ENCODE data around the gene EXOC6B. TPM values are rescaled to one million over a fixed set of nuclear protein-coding genes. Genes with fewer than 3 reads are reported as not detected.

Gene EXOC6B
- total RNA-seq, 1 donor from 2014 or later = 16.9 TPM

GRCh38 chr2:72141881-72142451 is 683.9 kb downstream of the EXOC6B start:
- intact Hi-C loops (cut with micrococcal nuclease) = loop anchor here (10.0 kb wide), 1 partner anchor 1247 kb away; no protein-coding TSS in a partner anchor

- intact Hi-C loops (cut with micrococcal nuclease) = loop anchor here (10.0 kb wide), 1 partner anchor 1246 kb away; no protein-coding TSS in a partner anchor
Observed at GRCh38 chr2:72141032-72141645, 684.7 kb downstream of the EXOC6B start.

- intact Hi-C loops (cut with micrococcal nuclease) = loop anchor here (10.0 kb wide), 1 partner anchor 1246 kb away; no protein-coding TSS in a partner anchor
Observed at GRCh38 chr2:72140621-72140960, 685.2 kb downstream of the EXOC6B start.

- intact Hi-C loops (cut with micrococcal nuclease) = loop anchor here (5.0 to 10.0 kb wide), 3 partner anchors 593 to 1245 kb away; no protein-coding TSS in a partner anchor
Observed at GRCh38 chr2:72139874-72140620, 685.8 kb downstream of the EXOC6B start.

- intact Hi-C loops (cut with micrococcal nuclease) = loop anchor here (5.0 kb wide), 2 partner anchors 592 to 608 kb away; no protein-coding TSS in a partner anchor
Observed at GRCh38 chr2:72139471-72139873, 686.4 kb downstream of the EXOC6B start.

- intact Hi-C loops (cut with micrococcal nuclease) = loop anchor here (5.0 kb wide), 2 partner anchors 592 to 608 kb away; no protein-coding TSS in a partner anchor
Observed at GRCh38 chr2:72138921-72139381, 686.9 kb downstream of the EXOC6B start.

GRCh38 chr2:72138011-72138881 is 687.6 kb downstream of the EXOC6B start:
- intact Hi-C loops (cut with micrococcal nuclease) = loop anchor here (5.0 kb wide), 2 partner anchors 591 to 609 kb away; no protein-coding TSS in a partner anchor

- intact Hi-C loops (cut with micrococcal nuclease) = loop anchor here (5.0 kb wide), 2 partner anchors 590 to 610 kb away; no protein-coding TSS in a partner anchor
Observed at GRCh38 chr2:72137498-72138010, 688.3 kb downstream of the EXOC6B start.

DNA sequence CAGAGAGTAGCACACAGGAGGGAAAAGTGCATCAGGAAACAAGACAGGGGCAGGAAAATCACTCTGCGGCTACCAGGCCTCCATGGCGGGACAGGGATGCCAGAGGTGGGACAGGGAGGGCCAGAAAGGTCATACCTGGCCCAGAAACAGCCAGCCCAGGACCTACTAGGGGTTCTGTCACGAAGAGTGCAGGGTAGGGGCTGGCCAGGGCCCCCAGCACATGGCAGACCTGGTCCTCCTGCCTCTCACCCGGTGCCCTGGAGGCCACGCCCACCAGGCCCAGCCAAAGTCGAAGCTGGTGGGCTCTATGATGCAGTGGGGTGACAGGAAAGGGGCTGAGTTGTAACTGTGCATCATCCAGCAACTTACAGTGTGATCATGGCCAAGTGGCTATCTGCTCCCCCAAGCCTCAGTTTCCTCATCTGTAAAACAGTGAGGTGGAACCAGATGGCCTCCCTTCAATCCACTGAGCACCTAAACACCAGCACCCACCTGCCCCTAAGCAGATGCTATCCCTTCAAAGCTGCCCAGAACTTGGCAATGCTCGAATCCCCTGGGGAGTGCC is 688.8 kb downstream of the EXOC6B start:
- intact Hi-C loops (cut with micrococcal nuclease) = loop anchor here (5.0 kb wide), 2 partner anchors 590 to 610 kb away; no protein-coding TSS in a partner anchor

GRCh38 chr2:72136331-72136730 is 689.5 kb downstream of the EXOC6B start:
- intact Hi-C loops (cut with micrococcal nuclease) = loop anchor here (5.0 kb wide), 2 partner anchors 589 to 611 kb away; no protein-coding TSS in a partner anchor

DNA sequence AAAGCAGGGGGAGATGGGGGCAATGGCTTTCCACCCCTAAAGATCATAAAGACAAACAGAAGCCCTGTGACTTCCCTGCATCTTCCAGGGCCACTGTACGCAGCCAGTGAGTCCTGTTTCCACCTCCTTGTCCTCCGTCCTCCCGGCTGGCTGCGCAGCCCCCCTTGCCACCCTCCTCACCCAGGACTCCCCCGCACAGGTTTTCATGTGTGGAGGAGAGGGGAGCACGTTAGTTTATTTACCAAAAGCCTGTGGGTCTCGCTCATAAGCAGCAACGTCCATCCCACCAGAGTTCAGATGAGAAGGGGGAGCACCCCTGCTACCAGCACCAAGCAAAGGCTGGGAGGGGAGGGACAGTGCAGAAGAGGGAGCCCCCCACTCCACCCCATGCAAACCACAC is 689.9 kb downstream of the EXOC6B start:
- intact Hi-C loops (cut with micrococcal nuclease) = loop anchor here (5.0 kb wide), 2 partner anchors 589 to 611 kb away; no protein-coding TSS in a partner anchor

DNA sequence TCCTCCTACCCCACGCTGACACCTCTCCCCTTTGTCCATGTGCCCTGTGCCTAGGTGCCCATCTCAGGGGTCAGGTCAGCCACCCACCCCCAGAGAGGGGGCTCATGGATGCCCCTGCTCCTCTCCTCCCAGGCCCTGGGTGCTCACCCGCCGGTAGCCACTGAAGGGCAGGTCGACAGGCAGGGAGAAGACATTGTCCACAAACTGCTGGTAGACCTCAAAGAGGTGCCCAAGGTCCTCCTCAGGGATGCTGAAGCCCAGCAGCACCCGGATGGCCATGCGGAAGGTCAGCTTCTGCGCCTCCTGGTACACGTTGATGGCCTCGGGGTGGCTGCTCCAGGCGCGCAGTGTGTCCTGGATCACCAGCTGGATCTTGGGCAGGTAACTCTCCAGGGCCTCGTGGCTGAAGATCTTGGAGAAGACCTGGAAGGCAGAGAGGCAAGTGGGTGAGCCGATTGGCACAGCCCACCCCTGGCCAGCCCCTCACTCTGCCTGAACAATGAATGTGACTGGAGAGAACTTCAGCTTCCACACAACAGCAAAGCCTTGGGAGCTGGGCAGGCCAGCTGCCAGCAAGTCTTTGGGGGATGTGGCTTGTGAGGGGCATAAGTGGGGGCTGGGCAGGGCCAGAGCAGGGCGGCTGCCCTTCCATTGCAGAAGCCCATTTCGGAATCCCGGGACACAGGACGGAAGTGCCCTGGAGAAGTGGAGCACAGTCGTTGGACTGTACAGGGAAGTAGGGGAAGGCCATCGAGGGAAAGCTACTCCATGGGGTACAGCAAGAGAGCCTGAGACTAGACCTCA is 690.6 kb downstream of the EXOC6B start:
- intact Hi-C loops (cut with micrococcal nuclease) = loop anchor here (5.0 kb wide), 2 partner anchors 588 to 612 kb away; no protein-coding TSS in a partner anchor

- intact Hi-C loops (cut with micrococcal nuclease) = no loop called here
Observed at GRCh38 chr2:72134408-72134996, 691.3 kb downstream of the EXOC6B start.

DNA sequence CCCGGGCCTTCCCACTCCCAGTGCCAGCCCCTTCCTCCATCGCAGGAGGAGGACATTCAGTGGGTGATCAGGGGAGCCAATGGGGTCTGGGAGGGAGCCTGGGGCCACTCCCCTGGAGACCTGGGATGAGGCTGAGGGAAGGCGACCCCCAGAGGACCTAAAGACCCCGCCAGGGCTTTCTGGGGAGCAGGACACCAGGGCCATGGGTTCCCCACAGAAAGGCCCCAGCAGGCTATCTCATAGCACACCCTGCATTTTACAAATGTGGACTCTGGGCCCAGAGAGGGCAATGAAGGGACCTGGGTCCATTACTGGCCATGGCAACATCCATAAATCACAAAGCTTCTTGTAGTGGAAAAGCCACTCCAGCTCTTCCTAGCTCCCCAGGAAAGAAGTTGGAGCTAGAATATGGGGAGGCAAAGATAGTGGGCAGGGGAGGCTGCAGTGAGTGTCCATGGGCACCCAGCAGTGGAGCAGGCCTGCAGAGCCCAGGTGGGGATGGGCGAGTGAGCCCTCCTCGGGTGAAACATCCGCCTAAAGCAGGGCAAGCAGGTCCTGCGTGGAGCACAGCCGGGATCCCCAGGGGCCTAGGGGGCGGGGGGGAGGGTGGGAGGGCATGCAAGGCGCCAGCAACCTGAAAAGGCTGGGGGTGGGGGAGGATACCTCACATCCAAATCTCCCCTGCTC is 692.0 kb downstream of the EXOC6B start:
- intact Hi-C loops (cut with micrococcal nuclease) = no loop called here

DNA sequence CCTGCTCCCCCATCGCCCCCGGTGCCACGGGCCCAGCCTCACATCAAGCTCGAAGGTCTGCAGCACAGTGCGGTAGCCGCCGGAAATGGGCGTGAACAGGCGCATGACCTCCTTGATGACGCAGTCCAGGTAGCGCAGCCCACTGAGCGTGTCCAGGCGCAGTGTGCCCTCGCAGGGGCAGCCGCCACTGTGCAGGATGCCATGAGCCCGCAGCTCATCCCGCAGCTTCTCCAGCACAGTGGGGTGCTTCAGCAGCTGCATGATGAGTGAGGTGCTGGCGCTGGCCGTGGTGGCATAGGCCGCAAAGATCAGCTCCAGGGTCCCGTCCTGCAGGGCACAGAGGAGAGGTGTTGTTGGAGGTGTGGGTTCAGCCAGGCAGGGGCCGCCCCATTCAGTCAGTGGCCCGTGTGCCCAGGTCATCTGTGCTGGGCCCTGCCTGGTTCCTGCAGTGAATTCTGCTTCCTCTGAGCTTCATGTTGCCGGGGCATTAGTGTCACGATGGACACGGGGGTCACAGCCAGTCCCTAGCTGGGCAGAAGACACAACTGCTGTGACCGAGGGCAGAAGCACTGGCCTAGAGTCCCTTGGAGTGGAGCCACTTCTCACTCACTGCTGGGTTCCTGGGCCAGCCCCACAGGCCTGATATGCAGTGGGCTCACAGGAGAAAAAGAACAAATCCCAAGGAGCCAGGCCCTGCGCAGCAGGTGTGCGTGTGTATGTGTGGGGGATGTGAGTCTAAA is 692.7 kb downstream of the EXOC6B start:
- intact Hi-C loops (cut with micrococcal nuclease) = no loop called here

DNA sequence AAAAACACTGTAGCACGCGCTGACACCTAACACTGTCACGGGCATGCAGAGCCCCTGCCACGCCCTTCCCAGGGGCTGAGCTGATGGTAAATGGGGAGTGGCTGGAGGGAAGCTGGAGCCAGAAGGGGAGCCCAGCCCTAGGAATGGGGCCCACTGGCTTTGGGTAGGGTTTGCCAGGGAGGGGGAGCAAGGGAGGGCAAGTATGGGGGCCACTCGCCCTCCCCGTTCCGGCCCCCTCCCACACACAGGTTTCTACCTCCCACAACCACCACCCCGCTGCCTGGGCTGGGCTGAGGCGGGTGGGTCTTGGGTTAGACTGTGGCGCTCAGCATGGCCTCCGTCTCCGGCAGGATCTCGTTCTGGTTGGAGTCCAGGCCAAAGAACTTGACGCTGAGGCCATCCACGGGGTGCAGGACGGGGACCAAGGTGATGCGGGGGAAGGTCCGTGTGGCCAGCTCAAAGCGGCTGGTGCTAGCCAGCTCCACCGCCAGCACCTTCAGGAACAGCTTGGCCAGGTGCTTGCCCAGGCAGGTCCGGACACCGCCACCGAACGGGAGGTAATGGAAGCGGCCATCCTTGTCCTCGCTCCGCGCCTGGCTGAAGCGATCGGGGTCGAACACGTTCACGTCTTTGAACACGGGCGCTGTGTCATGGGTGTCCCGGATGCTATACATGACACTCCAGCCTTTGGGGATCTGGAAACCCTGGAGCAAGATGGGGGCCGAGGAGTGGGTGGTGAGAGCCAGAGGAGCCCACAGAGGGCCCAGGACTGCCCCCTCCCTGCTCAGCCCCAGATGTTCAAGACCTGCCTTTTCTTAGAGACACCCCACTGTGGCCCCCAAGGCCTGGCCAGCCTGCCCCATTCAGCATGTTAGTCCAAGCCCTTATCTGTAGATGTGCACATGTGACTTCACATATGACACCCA is 693.7 kb downstream of the EXOC6B start:
- intact Hi-C loops (cut with micrococcal nuclease) = no loop called here
